Left colon (tissue), 2 donors: ENCODE results near the gene BBLN. TPM values are rescaled to one million over a fixed set of nuclear protein-coding genes. Genes with fewer than 3 reads are reported as not detected.
"Not testable (repeated sequence)": the region's sequence is repeated elsewhere in the genome, so short reads cannot be mapped to it uniquely, and the experiment has no call there.

ENCODE experiments used
- ATAC-seq: fragments of 200-7000 bp; cut with Tn5 transposase; one replicate; pipeline ENCODE4 v1.9.1; 2020; ENCODE audit warnings: mild to moderate bottlenecking, moderate library complexity
- DNase-seq, 2 donors: peaks; one replicate each; pipeline ENCODE4 v3.0.0-alpha.2; 2020
- intact Hi-C, 2 donors: fragments of 100-400 bp; cut with DNase I in 1 of 2; cut with micrococcal nuclease in 1 of 2; formaldehyde crosslinking; loops; one replicate each; pipeline versions ENCODE4 v1.11.2 to v1.14.0; 2022; cut with DNase I, micrococcal nuclease
- long read RNA-seq: library from polyadenylated mRNA; unstranded; transcript quantifications from one replicate; pipeline ENCODE4 v2.0.0, GENCODE V29; 2021
- total RNA-seq, 2 donors: library from RNA; stranded (reverse); fragmentation: NEBNext Ultra II Directional; extraction: Animal tissue kit (Norgen Biotek cat#: 25700); gene quantifications; one replicate each; pipeline ENCODE4 v1.2.1, GENCODE V29; 2021
- donor health status: DM: no; HTN: no; CAD: no.
- donor health status: DM: yes; HTN: yes; CAD: no.

BBLN gene
- 10 to 100 TPM; 35.6 to 50.5 TPM for total RNA-seq
- long read RNA-seq, transcript C9orf16-201 (2 exons, 713 nt): major isoform, 24 of 32 reads
- long read RNA-seq, partial matches to known transcripts: 0 of 32 reads
- long read RNA-seq, other reads (novel, unspliced or antisense): 7 of 32 reads

GRCh38 chr9:128159784-128160602 lies at the start of gene BBLN:
Gene BBLN, plus strand, starts transcription at chr9:128160265. Its CDS starts 143 bp downstream, at chr9:128160408.
- intact Hi-C loops: no loop called here
- peak; percentile 93 for ATAC-seq
- peak; percentile 94 to 97 for DNase-seq

GRCh38 chr9:128111726-128112125 lies 48.3 kb upstream of the BBLN start:
- ATAC-seq: not testable (repeated sequence)
- intact Hi-C loops: loop anchor here in 1 of 2 donors (10.0 kb wide), 2 partner anchors 77 to 167 kb away; no protein-coding TSS in a partner anchor
- DNase-seq: peak; percentile 11 to 23

GRCh38 chr9:128113526-128114325 lies 46.3 kb upstream of the BBLN start:
- ATAC-seq (peak; percentile 13), DNase-seq (peak; percentile 36 to 37)
- intact Hi-C loops: loop anchor here in 1 of 2 donors (10.0 kb wide), 2 partner anchors 79 to 169 kb away; no protein-coding TSS in a partner anchor

- peak; percentile 7 for ATAC-seq
- intact Hi-C loops: loop anchor here in 1 of 2 donors (10.0 kb wide), 2 partner anchors 80 to 170 kb away; no protein-coding TSS in a partner anchor
- peak; percentile 33 to 53 for DNase-seq
These were observed 45.5 kb upstream of the BBLN start for GRCh38 chr9:128114326-128115186.

- ATAC-seq (peak; percentile 79), DNase-seq (peak; percentile 91 to 96)
- intact Hi-C loops: loop anchor here in 1 of 2 donors (10.0 kb wide), 2 partner anchors 81 to 171 kb away; no protein-coding TSS in a partner anchor
These were observed 44.6 kb upstream of the BBLN start for GRCh38 chr9:128115187-128116103.

GRCh38 chr9:128116104-128117083 lies 43.7 kb upstream of the BBLN start:
- DNase-seq (peak; percentile 43 to 49), ATAC-seq (peak; percentile 29)
- intact Hi-C loops: loop anchor here in 1 of 2 donors (10.0 kb wide), 2 partner anchors 82 to 172 kb away; no protein-coding TSS in a partner anchor

GRCh38 chr9:128117613-128118471 lies 42.2 kb upstream of the BBLN start:
- DNase-seq (peak; percentile 87 to 97), ATAC-seq (peak; percentile 22)
- intact Hi-C loops: loop anchor here in 1 of 2 donors (10.0 kb wide), 2 partner anchors 83 to 173 kb away; no protein-coding TSS in a partner anchor

- ATAC-seq: no peak
- peak in 1 of 2 donors; percentile 22 for DNase-seq
- intact Hi-C loops: loop anchor here in 1 of 2 donors (10.0 kb wide), 2 partner anchors 84 to 174 kb away; no protein-coding TSS in a partner anchor
These were observed 41.6 kb upstream of the BBLN start for GRCh38 chr9:128118472-128118857.

GRCh38 chr9:128118971-128119665 lies 40.9 kb upstream of the BBLN start:
- intact Hi-C loops: loop anchor here in 1 of 2 donors (10.0 kb wide), 2 partner anchors 84 to 174 kb away; no protein-coding TSS in a partner anchor
- DNase-seq (peak; percentile 4 to 26), ATAC-seq (no peak)

- DNase-seq (peak; percentile 9 to 18), ATAC-seq (no peak)
- intact Hi-C loops: no loop called here
These were observed 39.9 kb upstream of the BBLN start for GRCh38 chr9:128120061-128120740.

GRCh38 chr9:128120741-128121465 lies 39.2 kb upstream of the BBLN start:
- ATAC-seq: no peak
- DNase-seq: peak; percentile 2 to 21
- intact Hi-C loops: no loop called here

- ATAC-seq: no peak
- DNase-seq: peak; percentile 1 to 19
- intact Hi-C loops: no loop called here
These were observed 38.6 kb upstream of the BBLN start for GRCh38 chr9:128121466-128121810.
